Measurements from ENCODE around the gene NPHP4.

NPHP4 gene

DNA sequence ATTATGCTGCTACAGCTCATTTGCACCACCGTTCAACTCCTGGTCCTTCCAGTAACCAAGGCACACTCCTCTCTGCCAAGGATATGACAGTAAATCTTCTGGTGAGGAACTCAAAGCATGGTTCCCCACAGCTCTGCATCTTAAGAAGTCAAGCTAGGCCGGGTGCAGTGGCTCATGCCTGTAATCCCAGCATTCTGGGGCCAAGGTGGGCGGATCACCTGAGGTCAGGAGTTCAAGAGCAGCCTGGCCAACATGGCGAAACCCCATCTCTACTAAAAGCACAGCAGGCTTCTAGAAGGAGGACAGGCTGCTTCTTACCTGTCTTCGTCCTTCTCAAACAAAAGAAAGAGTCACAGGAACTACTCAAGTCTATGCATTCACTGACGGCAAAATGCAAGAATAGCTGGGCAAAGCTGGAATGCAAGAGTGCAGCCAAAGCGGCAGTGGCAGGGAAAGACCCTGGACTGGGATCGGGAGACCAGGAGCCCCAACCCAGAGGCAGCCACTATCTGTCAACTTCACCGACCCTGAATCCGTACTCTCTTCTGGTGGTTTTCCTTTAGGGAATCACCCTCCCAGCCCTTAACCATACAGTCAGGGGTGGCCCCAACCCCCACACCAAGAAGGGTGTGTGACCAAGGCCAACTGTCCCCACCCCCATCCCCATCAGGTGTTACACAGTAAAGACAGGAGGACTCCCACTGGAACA, 75.5 kb downstream of the NPHP4 start:
- in situ Hi-C loops (cut with MboI; ENCODE audit: low sequenced_read_pairs) = no loop called here

DNA sequence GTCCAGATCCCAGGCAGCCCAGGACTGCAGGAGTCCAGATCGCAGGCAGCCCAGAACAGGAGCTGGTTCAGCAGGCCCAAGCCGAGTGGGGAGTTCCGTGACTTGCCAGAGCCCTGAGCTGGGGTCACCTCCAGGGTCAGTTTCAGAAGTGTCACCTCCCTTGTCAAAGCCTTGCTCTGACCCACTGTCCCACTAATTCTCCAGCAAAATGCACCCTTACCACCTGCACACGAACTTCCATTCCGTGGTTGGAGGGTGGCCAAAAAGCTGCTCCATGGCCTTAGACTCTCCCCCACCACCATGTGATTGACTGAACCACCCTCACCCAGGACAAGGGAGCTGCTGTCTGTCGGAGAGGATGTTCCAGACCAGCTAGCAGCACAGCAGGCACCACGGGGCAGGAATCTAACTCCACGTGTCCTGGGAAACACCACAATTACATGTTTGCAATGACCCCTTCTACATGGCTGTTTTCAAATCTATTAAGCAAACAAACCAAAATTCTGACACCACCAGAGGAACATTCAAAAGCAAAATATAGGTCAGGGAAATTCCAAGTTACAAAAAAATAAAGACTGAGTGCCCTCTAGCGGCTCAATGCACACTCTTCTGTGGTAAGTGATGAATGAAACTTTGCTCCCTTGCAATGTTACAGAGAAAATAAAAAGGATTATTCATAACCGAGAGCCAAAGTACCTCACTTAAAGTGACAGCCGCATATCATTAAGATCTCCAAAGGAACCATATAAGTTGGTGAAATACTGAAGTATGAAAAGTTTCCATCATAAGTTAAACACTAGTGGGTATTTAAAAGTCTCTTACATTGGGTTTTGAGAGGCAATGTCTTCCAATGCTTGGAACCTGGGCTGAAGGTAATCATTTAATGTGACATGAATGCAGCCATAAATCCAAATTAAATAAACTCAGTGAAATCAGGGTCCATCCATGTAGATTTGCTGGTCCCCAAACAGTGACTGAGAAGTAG, 76.3 kb downstream of the NPHP4 start:
- in situ Hi-C loops (cut with MboI; ENCODE audit: low sequenced_read_pairs) = no loop called here

DNA sequence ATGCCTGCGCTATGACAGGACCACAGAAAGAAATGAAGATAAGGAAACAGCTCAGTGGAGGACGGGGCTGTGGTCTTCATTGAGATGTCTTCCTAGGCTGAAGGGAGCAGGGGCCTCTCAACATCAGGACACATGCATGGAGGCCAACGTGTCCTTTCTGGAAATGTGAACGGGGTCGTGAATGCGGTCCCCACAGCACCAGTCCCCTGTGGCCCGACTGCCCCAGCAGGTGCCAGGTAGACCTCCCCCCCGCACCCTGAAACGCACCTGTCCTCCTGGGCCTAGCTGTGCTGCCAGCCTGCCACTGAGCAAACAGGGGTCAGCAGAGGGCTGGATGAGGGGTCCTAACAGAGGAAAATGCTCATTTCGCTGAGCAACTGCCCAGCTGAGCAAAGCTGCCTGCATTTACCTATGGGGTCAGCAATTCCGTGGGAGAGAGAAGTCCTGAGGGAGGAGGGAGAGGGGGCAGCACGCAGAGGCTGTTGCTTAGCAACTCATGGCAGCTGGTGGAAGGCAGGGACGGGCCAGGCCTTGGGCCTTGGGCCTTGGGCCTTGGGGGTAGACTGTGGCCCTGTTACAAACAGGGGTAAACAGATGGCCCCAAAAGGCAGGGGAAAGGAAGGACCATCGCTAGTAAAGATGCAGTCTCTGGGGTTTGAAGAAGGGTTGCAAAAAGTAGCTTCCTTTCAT, 77.4 kb downstream of the NPHP4 start:
- in situ Hi-C loops (cut with MboI; ENCODE audit: low sequenced_read_pairs) = no loop called here

DNA sequence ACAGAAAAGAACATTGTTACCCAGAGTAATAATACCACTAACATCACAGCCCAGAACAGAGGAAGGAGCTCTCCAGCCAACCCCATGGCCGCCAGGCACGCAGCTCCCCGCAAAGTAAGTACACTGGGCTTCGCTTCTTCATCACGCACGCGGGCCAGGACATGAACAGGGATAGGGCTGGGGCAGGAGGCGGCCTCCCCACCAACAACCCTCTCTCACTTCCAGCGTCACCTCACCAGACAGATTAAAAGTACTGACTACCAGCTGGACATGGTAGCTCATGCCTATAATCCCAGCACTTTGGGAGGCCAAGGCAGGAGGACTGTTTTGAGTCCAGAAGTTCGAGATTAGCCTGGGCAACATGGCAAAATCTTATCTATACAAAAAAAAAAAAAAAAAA, 78.3 kb downstream of the NPHP4 start:
- in situ Hi-C loops (cut with MboI; ENCODE audit: low sequenced_read_pairs) = no loop called here

DNA sequence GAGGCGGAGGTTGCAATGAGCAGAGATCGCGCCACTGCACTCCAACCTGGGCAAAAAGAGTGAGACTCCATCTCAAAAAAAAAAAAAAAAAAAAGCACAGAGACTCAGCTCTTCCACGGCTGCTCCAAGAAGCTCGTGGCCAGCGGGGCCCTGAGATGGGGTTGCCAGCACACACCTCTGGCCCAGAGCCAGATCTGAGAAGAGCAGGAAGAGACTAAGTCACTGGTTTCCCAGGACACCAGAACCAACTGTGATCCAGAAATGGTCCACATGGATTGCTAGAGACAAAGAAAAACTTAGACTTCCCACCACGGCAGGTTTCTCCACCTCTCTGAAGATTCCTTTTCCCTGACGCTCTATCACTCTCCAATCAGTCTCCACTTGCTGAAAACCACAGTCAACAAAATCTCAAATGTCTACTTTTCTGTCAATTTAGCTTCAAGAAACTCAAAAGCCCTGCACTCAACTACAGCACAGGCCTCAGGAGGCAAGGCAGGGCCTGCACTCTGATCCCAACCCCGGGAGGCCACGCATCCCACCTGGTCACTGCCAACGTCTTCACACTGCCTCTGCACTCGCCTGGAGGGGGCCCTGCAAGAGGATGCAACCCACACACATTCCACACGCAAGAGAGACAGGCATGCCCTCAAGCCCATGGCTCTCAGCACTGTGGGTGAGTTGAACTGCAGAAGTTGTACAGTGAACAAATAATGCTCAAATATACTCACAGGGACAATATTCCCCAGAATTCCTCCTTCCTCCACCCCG, 79.0 kb downstream of the NPHP4 start:
- in situ Hi-C loops (cut with MboI; ENCODE audit: low sequenced_read_pairs) = no loop called here

DNA sequence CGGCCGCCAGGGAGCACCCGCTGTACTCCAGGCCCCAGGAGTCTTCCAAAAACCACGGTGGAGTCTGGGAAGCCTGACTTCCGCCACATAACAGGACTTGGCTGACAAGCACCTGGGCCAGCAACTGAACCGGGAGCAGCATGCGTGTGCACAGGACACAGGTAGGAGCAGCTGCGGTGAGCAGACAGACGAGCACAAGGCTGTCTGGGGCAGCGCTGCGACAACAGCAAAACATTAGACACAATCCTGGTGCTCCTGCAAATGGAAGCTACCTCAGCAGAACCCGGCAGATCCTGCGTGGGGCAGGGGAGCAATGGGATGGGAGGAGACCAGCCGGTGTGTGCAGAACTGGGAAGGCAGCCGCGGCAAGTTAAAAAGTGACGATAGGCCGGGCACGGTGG, 80.4 kb downstream of the NPHP4 start:
- in situ Hi-C loops (cut with MboI; ENCODE audit: low sequenced_read_pairs) = no loop called here

DNA sequence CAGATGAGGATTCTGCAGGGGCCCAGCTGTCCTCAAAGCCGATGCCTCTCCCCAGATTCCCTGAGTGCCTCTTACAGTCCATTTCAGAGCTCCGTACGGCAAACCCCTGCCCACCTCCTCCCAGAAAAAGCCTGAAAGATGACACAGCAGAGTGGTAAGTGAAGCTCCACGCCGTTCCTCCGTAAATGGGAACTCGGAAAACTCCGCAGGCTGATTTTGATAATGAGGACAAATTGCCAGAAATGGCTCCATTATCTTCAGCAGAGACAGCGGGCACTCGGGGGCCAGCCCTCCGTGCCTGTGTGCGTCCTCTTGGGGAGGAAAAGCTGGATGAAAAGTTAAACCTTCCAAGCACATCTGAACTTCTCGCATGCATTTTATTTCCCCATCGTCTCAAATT, 81.1 kb downstream of the NPHP4 start:
- in situ Hi-C loops (cut with MboI; ENCODE audit: low sequenced_read_pairs) = no loop called here

DNA sequence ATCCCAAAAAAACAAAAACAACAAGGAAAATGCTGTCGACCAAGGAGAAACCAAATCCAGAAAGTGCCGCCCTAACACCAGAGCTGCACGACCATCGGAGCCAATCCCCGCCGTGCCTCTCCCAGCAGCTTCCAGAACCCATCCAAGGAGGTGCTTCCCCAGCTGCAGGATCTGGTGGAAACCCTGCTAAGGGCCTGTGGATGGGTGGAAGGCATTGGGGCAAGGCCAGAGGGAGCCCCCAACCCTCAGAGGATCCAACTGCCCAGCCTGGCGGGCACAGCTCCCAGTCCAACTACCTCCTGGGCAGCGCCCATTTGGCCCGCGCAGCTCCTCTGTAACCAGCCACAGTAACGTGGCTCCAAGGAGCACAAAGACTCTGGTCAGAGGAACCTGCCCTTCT, 81.6 kb downstream of the NPHP4 start:
- in situ Hi-C loops (cut with MboI; ENCODE audit: low sequenced_read_pairs) = no loop called here

DNA sequence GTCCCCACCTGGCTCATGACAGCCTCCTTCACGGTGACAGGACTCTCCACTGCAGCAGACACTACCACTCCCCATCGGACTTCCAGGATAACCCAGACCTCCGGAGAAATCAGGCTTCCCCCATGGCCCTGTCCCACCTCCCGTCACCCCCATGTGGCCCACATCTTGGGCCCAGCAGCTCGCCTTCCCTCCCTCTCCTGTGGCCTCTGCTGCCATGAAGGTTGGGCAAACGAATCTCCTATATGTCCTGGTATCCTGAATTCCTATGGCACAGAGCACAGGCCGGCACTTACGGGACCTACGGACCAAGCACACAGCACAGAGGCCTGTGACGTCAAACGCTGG, 82.0 kb downstream of the NPHP4 start:
- in situ Hi-C loops (cut with MboI; ENCODE audit: low sequenced_read_pairs) = no loop called here

DNA sequence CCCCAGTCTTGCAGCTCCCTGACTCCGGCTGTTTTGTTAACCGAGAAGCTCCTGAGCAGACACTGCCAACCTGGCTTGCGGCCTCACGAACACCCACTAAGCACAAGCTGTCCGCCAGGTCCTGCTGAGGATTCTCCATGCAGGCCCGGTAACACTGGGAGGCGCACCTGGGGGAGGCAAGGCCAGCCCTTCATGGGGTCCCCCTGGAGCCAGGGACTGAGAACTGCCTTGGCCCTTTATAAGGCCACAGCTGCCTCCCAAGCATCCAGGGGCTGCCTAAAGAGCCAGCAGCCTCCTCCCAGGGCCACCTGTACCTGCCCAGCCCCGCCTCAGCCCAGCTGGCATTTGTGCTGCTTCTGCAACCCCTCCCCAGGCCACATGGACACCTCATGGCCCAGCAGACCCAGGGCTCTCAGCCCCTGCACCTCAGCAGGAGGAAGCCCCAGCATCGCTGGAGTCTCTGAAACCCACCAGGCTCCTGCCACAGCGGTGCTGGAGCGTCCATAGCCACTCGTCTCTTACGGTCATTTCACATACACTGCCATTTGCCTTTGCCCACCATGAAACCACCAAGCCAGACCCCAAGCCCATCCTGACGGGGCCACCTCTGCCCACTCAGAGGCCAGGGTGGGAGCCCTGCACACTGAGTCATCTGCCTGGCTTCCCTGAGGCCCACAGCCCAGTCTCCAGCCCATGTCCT, 82.5 kb downstream of the NPHP4 start:
- in situ Hi-C loops (cut with MboI; ENCODE audit: low sequenced_read_pairs) = no loop called here

DNA sequence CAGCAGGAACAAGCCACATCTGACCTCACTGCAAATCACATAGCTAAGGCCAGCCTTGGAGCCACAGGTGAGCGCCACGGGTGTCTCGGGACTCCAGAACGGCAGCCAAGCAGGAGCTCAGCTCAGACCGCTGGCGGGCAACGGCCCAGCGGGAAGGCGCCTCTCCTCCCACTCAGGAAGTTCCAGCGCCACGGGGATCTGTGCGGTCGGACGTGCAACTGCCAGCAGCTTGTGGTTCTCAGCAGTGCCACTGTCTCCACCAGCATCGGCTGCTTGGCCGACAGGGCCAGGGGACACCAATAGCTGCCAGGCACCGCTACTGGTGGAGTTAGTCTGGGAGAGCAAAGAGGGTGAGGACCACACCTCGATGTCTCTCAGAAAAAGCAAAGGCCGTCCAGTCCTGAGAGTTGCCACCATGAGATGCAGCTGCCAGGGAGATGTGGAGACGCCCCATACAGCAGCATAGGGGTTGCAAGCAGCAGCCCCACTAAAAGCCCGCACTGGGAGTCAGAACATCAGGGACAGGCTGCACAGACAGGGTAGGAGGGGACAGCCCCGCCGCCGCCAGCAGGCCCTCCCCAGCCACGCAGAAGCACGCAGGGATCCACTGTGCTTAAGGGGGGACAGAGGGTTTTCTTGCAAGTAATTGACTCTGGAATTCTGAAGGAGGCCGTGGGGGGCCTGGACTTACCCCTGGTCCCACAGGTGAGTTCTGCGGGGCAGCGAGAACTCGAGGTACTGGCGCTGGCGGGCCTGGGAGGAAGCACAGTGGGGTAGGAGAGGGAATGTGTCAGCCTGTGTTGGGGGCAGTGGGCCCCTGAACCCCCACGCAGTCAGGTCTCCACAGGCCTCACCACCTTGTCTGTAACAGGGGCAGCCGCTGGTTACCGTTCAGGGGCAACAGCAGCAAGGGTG, 83.5 kb downstream of the NPHP4 start:
- in situ Hi-C loops (cut with MboI; ENCODE audit: low sequenced_read_pairs) = no loop called here

DNA sequence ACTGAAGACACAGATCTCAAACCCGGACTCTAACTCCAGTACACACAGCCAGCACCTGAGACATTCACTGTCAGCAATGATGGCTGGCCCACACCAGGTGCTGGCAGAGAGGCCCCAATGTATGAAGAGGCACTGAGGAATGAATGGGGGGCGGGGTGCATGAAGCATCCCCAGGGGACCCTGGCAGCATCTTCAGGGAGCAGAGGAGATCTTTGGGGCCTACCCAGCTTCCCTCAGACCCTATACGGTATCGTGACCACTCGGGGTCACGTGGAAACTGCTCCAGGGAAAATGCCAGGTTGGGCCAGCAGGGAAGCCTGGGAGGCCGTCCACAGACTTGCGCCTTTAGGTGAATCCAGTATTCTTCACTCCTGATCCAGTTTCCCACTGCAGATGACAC, 84.3 kb downstream of the NPHP4 start:
- in situ Hi-C loops (cut with MboI; ENCODE audit: low sequenced_read_pairs) = no loop called here

DNA sequence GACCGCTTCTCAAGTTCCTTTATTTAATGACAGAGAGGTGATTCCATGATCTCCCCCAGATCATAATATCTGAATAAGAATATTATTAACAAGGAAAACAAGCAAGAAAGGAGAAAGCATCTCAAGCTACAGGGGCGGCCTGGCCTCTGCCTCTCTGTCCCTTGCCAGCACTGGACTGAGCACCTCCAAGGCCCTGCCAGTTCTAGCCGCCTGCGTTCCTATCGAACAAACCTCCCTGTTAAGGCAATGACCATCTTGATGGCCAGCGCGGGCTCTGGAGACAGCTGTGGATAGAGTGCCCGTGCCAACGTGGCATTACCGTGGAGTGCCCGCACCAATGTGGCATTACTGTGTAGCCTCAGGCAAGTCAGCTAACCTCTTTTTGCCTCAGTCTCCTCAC, 84.8 kb downstream of the NPHP4 start:
- in situ Hi-C loops (cut with MboI; ENCODE audit: low sequenced_read_pairs) = no loop called here

DNA sequence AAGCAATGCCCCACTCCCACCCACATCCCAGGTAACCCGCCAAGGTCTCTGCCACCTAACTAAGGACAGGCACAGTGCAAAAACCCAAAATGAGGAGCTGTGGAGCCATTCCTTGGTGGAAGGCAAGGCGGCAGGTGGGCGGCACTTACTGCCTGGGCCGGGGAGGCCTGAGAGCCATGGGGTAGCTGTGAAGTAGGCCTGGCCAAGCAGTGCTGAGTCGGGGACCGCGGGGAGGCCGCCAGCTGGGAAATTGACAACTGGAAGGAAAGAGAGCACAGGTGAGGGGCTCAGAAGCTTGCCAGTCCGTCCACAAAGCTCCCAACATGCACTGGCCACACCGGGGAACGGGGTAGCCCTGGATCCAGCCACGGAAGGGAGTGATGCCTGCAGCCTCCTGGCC, 85.3 kb downstream of the NPHP4 start:
- in situ Hi-C loops (cut with MboI; ENCODE audit: low sequenced_read_pairs) = no loop called here

DNA sequence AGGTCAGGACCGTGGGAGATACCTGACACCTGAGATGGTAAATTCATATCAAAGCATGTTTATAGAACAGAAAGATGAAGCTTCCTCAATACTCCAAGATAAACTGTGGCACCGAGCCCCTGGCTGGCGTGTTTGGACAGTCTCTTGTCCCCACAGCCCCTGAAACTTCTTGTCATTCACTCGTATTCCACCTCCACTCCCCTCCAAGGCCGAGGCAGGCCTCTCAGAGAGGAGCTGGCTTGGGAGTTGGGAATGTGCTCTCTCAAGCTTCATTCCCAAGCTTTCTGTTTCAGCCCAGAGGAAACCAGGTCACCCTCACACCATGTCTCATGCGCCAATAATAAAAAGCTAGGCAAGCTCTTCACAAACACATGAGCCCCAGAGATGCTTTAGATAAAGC, 86.1 kb downstream of the NPHP4 start:
- in situ Hi-C loops (cut with MboI; ENCODE audit: low sequenced_read_pairs) = no loop called here

DNA sequence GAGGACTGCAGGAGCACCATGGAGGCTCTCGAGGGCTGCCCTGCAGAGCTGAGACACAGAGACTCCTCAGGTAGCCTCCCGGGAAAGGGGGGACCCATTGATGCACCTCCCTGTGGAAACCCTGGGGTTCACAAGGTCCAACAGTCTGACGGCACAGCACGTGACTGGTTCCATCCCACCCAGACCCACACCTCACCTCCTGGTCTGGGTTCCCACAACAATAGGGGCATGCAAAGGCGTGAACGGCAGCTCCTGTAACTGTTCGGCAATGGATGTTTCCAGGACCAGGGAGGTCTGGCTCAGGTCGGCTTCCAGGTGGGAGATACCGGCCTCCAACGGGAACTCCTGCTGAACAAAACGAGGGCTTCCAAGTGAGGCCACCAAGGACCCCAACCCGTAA, 86.8 kb downstream of the NPHP4 start:
- in situ Hi-C loops (cut with MboI; ENCODE audit: low sequenced_read_pairs) = no loop called here

DNA sequence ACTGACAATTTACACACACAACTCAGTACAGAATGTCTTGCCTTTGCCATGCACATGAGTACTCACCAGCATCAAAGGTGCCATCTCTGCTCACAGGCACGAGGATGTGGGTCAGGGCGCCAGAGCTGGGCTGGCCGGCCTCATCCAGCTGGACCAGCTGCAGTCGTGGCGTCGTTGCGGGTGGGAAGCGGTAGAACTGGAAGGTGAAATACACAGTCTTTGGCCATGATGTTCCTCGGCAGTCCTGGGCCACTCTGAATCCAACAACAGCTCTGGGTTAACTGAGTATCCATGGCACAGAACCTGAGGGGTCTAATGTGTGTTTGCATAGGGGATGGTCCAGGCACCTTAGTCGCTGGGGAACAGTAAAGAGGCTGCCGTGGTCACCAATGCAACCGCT, 87.7 kb downstream of the NPHP4 start:
- in situ Hi-C loops (cut with MboI; ENCODE audit: low sequenced_read_pairs) = no loop called here

DNA sequence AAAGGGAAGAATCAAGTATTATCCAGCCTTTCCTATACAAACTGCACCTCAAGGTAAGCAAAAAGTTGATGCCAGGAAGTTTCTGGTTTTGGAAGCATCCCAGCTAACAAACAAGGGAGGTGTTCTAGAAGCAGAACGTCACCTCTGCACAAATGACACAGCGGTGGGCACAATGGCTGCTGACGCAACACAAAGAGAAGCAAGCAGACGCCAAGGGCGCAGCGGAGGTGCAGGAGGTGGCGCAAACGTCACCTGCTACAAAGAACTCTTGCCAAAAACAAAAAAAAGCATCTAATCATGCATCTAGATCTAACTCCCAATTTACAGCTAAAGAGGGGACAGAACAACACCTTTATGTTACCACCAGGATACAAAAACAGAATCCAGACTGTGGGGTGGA, 88.5 kb downstream of the NPHP4 start:
- in situ Hi-C loops (cut with MboI; ENCODE audit: low sequenced_read_pairs) = no loop called here

DNA sequence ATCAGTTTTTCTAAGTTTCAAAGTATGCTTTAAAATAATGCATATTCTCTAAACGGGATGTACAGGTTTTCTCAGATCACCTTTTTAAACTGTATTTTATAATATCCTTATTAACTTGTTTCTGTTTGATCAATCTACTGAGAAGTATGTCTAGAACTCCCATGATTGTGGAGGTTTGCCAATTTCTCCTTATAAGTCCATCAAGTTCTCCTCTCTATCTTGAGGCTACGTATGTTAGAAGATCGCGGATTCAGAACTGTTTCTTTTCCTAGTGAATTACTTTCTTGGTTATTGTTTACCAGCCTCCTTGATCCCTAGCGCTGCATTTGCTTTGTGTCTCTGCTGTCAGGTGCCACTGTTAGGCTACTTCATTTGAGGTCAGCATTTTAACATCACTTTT, 89.2 kb downstream of the NPHP4 start:
- in situ Hi-C loops (cut with MboI; ENCODE audit: low sequenced_read_pairs) = no loop called here

All from HL-60/S4 (cell line).